ENCODE measurements around the gene CENPE.

- TF ChIP-seq CTCF (IDR thresholded peaks at IDR 0.05) (no peak), POLR2A (IDR thresholded peaks at IDR 0.05) (no peak)
These were observed 97.5 kb downstream of the CENPE start for GRCh38 chr4:103100691-103101090.
